A549 (cell line): ENCODE results near the gene EGFL7.

Experiments used
- BHLHE40 ChIP-seq: IDR thresholded peaks from 2 replicates; pipeline ENCODE4 v1.6.1; 2012; ENCODE audit warnings: low read depth, low read length, inconsistent platforms
- CBX2 ChIP-seq: fragments of 200-600 bp; sonication (generic); IDR thresholded peaks from 2 replicates; pipeline ENCODE4 v1.6.1; 2016; ENCODE audit warnings: low read depth, mild to moderate bottlenecking, borderline replicate concordance
- JUN ChIP-seq, 2 experiments: fragments of >200 bp; sonication (Bioruptor Twin); formaldehyde crosslinking; IDR thresholded peaks; 2 replicates in 1 of 2; 3 replicates in 1 of 2; pipeline ENCODE4 v1.6.1; 2016 to 2017
- MAFK ChIP-seq: fragments of 450-650 bp; IDR thresholded peaks from 2 replicates; pipeline ENCODE4 v1.6.1; 2014; ENCODE audit not compliant: partially characterized antibody
- POLR2A ChIP-seq: IDR thresholded peaks from 2 replicates; pipeline ENCODE4 v1.6.1; 2012; ENCODE audit warnings: mild to moderate bottlenecking, low read length
- RCOR1 ChIP-seq: fragments of 150-350 bp; IDR thresholded peaks from 2 replicates; pipeline ENCODE4 v1.6.1; 2014; ENCODE audit warnings: antibody characterized with exemption, low read length, low read depth
- REST ChIP-seq: fragments of 200-600 bp; sonication (generic); IDR thresholded peaks from 2 replicates; pipeline ENCODE4 v1.6.1; 2016; ENCODE audit warnings: antibody characterized with exemption, mild to moderate bottlenecking, moderate library complexity
- RFX5 ChIP-seq: fragments of 450-650 bp; IDR thresholded peaks from 2 replicates; pipeline ENCODE4 v1.7.1; 2014; ENCODE audit warnings: antibody characterized with exemption, mild to moderate bottlenecking, moderate library complexity
- USF2 ChIP-seq: fragments of 450-650 bp; IDR thresholded peaks from 2 replicates; pipeline ENCODE4 v1.6.1; 2014; ENCODE audit warnings: antibody characterized with exemption
- TF ChIP-seq, protein P1 (sequence below): fragments of >200 bp; sonication (Bioruptor Twin); formaldehyde crosslinking; IDR thresholded peaks from 3 replicates; pipeline ENCODE4 v1.5.1; 2016

DNA sequence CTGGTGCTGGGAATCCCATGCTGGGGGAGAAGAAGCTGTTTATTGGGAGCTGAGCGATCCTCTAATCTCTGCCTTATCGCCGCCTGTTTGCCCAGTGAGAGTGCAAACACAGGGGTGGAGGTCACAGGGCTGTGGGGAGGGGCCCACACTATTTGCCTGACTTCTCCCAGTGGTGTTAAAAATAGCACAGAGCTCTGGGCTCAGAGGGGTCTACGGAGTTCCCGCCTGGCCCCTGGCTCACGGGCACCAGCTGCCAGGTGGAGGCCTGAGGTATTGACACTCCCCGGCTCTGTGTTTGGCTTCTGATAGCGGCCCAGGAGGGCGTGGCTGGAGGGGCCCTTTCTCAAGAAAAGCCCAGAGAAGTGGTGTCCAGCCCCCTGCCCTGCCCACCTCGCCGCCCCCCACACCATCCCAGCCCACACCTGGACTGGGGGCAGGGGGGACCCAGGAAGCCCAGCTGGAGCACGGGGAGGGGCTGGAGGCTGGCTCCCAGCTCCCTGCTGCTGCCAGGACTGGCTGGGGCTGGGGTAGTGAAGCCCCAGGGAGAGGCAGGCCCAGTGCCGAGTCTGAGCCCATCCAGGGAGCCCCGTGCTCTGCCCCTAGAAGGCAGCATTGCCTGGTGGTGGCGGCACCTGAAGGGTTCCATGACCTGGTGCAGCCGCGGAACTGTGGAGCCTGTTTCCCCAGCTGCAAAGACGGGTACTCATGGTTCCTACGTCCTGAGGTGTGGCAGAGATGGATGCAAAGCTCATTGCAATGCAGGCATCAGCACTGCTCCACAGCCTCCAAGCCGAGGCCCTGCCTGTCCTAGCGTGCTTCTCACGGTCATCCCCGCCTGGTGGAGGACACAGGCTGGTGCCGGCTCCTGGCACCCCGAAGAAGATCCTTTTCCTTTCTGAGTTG is 35.7 kb upstream of the EGFL7 start:
- no peak for TF ChIP-seq POLR2A
- TF ChIP-seq, protein P1, sequence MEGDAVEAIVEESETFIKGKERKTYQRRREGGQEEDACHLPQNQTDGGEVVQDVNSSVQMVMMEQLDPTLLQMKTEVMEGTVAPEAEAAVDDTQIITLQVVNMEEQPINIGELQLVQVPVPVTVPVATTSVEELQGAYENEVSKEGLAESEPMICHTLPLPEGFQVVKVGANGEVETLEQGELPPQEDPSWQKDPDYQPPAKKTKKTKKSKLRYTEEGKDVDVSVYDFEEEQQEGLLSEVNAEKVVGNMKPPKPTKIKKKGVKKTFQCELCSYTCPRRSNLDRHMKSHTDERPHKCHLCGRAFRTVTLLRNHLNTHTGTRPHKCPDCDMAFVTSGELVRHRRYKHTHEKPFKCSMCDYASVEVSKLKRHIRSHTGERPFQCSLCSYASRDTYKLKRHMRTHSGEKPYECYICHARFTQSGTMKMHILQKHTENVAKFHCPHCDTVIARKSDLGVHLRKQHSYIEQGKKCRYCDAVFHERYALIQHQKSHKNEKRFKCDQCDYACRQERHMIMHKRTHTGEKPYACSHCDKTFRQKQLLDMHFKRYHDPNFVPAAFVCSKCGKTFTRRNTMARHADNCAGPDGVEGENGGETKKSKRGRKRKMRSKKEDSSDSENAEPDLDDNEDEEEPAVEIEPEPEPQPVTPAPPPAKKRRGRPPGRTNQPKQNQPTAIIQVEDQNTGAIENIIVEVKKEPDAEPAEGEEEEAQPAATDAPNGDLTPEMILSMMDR, result no peak
- no peak for TF ChIP-seq REST
- TF ChIP-seq CBX2, result no peak
- no peak for TF ChIP-seq JUN (IDR thresholded peaks at IDR 0.05)
- no peak for TF ChIP-seq RFX5
- TF ChIP-seq USF2, result no peak
- TF ChIP-seq BHLHE40, result no peak
- TF ChIP-seq MAFK, result no peak
- no peak for TF ChIP-seq RCOR1
